Activated CD8-positive, alpha-beta memory T cell treated with anti-CD3 and anti-CD28 coated beads, Interleukin-2, amount 10 ng/mL, durations not matched to agents 7 days and 5 days (primary cell): ENCODE results near the gene SLC1A7. TPM values are rescaled to one million over a fixed set of nuclear protein-coding genes. Genes with fewer than 3 reads are reported as not detected.

Experiments
- ATAC-seq: fragments of 150-1000 bp; cut with Tn5 transposase; one replicate; pipeline ENCODE4 v1.10.0; 2021; ENCODE audit warnings: moderate library complexity
- CTCF ChIA-PET: fragments of 350-600 bp; sonication (Branson Sonifier 250); formaldehyde crosslinking; loops from one replicate; lab custom pipeline; 2021; ENCODE audit warnings: antibody characterized with exemption; lab: Charles Lee
- DNase-seq: peaks from one replicate; pipeline ENCODE4 v3.0.0-alpha.2; 2020
- H3K27ac Mint-ChIP-seq: one replicate; pipeline ENCODE4 v1.8.0; 2021; ENCODE audit warnings: mild to moderate bottlenecking, mixed read lengths
- H3K27me3 Mint-ChIP-seq: one replicate; pipeline ENCODE4 v1.8.0; 2021; ENCODE audit warnings: mixed read lengths
- H3K36me3 Mint-ChIP-seq: one replicate; pipeline ENCODE4 v1.8.0; 2021; ENCODE audit warnings: mild to moderate bottlenecking, mixed read lengths
- H3K4me1 Mint-ChIP-seq: one replicate; pipeline ENCODE4 v1.8.0; 2021; ENCODE audit warnings: mixed read lengths
- H3K4me3 Mint-ChIP-seq: one replicate; pipeline ENCODE4 v1.8.0; 2021; ENCODE audit warnings: mild to moderate bottlenecking, moderate library complexity, mixed read lengths
- H3K9me3 Mint-ChIP-seq: one replicate; pipeline ENCODE4 v1.8.0; 2022; ENCODE audit warnings: low read depth, mixed read lengths
- total RNA-seq, 2 experiments: library from RNA; stranded (reverse); gene quantifications; one replicate each; pipeline ENCODE4 v1.2.3, GENCODE V29; 2021

Gene SLC1A7
- total RNA-seq, 2 experiments from 2014 or later = not detected

DNA sequence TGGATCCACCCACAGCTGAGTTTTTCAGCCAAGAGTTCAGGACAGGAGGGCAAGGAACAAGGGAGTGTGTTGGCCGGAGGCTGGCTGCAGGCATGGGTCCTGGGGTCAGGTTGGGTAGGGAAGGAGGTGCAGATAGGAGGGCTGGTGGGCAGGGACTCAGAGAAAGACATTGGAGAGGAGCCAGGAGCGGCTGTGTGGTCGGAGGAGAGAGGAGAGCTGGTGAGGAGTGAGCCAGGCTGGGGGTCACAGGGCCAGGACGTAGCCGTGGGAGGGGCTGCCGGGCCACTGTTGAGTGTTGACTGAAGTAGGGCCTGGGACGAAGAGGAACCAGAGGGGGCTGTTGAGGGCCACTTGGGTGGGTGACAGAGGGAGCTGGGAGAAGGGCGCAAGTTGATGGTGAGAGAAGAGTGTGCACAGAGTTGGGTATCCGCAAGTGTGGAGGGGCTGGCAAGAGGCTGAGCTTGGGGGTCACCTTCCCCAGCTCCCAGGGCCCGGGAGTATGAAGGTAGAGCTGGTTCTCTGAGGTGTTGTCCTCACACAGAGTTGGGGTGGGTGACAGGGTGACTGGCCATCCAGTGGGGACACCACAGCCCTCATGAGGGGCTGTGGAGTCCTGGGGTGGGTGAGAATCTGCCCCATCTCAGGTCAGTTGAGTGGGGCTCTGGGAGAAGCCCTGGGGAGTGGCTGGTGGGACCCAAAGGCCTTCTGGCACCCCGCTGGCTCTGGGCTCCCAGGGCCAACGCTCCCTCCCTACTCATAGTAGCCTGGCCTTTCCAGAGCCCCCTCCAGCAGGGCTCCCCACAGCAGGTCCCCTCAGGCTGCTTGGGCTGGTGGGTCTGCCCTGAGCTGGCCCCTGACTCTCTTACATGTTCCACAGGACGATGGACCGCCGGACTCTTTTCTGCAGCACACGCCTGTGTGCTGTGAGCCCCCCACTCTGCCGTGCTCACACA lies 58.5 kb downstream of the SLC1A7 start:
- CTCF ChIA-PET = no interaction called here
- ATAC-seq (no peak), DNase-seq (no peak)
- no peak overlapping the region for H3K4me3 Mint-ChIP-seq
- no peaks in the 10 kb centered on the region for H3K27me3 Mint-ChIP-seq
- no peaks in the 10 kb centered on the region for H3K36me3 Mint-ChIP-seq
- no peaks in the 10 kb centered on the region for H3K9me3 Mint-ChIP-seq
- H3K27ac Mint-ChIP-seq = no peak overlapping the region
- H3K4me1 Mint-ChIP-seq = no peaks in the 10 kb centered on the region

- Mint-ChIP-seq H3K9me3 (no peaks in the 10 kb centered on the region), H3K27ac (no peak overlapping the region), H3K27me3 (no peaks in the 10 kb centered on the region), H3K4me1 (no peaks in the 10 kb centered on the region), H3K4me3 (no peak overlapping the region), H3K36me3 (no peaks in the 10 kb centered on the region)
- ATAC-seq (no peak), DNase-seq (no peak)
- CTCF ChIA-PET = no interaction called here
These were observed 59.5 kb downstream of the SLC1A7 start for GRCh38 chr1:53082826-53083455.

- Mint-ChIP-seq H3K27me3 (no peaks in the 10 kb centered on the region), H3K27ac (no peak overlapping the region), H3K4me3 (no peak overlapping the region), H3K9me3 (no peaks in the 10 kb centered on the region), H3K4me1 (no peaks in the 10 kb centered on the region), H3K36me3 (no peaks in the 10 kb centered on the region)
- CTCF ChIA-PET = no interaction called here
- ATAC-seq (no peak), DNase-seq (no peak)
These were observed 60.9 kb downstream of the SLC1A7 start for GRCh38 chr1:53081384-53082066.

DNA sequence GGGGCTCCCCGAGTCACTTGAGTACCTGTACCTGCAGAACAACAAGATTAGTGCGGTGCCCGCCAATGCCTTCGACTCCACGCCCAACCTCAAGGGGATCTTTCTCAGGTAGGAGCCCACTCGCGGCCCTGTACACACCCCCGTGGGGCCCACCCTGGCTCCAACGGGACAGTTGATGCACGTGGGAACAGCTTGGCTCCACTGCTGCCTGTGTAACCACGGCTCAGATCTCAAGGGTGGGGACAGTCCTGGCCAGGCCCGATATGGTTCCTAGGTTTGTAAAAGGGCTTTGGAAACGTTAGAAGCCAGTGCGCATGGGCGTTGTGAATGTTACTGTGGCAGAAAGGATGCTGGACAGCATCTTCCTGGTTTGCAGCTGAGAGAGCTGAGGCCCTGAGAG lies 61.7 kb downstream of the SLC1A7 start:
- ATAC-seq (peak; percentile 23), DNase-seq (no peak)
- no peak overlapping the region for H3K27ac Mint-ChIP-seq
- CTCF ChIA-PET = no interaction called here
- no peaks in the 10 kb centered on the region for H3K4me1 Mint-ChIP-seq
- H3K4me3 Mint-ChIP-seq = no peak overlapping the region
- H3K27me3 Mint-ChIP-seq = no peaks in the 10 kb centered on the region
- H3K9me3 Mint-ChIP-seq = no peaks in the 10 kb centered on the region
- H3K36me3 Mint-ChIP-seq = no peaks in the 10 kb centered on the region

GRCh38 chr1:53080041-53080440 lies 62.4 kb downstream of the SLC1A7 start:
- H3K4me3 Mint-ChIP-seq = no peak overlapping the region
- no peaks in the 10 kb centered on the region for H3K9me3 Mint-ChIP-seq
- H3K4me1 Mint-ChIP-seq = no peaks in the 10 kb centered on the region
- CTCF ChIA-PET = no interaction called here
- H3K27ac Mint-ChIP-seq = no peak overlapping the region
- no peak for DNase-seq
- H3K27me3 Mint-ChIP-seq = no peaks in the 10 kb centered on the region
- ATAC-seq = no peak
- H3K36me3 Mint-ChIP-seq = no peaks in the 10 kb centered on the region

GRCh38 chr1:53079251-53079650 lies 63.2 kb downstream of the SLC1A7 start:
- Mint-ChIP-seq H3K9me3 (no peaks in the 10 kb centered on the region), H3K27me3 (no peaks in the 10 kb centered on the region), H3K27ac (no peak overlapping the region), H3K4me1 (no peaks in the 10 kb centered on the region), H3K36me3 (no peaks in the 10 kb centered on the region), H3K4me3 (no peak overlapping the region)
- ATAC-seq (no peak), DNase-seq (no peak)
- CTCF ChIA-PET = no interaction called here

DNA sequence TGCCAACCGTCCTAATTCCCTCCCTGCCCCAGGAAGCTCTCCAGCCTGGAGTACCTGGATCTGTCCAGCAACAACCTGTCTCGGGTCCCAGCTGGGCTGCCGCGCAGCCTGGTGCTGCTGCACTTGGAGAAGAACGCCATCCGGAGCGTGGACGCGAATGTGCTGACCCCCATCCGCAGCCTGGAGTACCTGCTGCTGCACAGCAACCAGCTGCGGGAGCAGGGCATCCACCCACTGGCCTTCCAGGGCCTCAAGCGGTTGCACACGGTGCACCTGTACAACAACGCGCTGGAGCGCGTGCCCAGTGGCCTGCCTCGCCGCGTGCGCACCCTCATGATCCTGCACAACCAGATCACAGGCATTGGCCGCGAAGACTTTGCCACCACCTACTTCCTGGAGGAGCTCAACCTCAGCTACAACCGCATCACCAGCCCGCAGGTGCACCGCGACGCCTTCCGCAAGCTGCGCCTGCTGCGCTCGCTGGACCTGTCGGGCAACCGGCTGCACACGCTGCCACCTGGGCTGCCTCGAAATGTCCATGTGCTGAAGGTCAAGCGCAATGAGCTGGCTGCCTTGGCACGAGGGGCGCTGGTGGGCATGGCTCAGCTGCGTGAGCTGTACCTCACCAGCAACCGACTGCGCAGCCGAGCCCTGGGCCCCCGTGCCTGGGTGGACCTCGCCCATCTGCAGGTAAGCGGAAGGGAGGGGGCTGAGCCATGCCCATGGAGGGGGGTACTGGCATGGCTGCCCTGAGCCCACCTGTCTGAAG lies 63.9 kb downstream of the SLC1A7 start:
- DNase-seq (no peak), ATAC-seq (no peak)
- Mint-ChIP-seq H3K9me3 (no peaks in the 10 kb centered on the region), H3K36me3 (no peaks in the 10 kb centered on the region), H3K27me3 (no peaks in the 10 kb centered on the region), H3K27ac (no peak overlapping the region), H3K4me3 (no peak overlapping the region), H3K4me1 (no peaks in the 10 kb centered on the region)
- CTCF ChIA-PET = no interaction called here

DNA sequence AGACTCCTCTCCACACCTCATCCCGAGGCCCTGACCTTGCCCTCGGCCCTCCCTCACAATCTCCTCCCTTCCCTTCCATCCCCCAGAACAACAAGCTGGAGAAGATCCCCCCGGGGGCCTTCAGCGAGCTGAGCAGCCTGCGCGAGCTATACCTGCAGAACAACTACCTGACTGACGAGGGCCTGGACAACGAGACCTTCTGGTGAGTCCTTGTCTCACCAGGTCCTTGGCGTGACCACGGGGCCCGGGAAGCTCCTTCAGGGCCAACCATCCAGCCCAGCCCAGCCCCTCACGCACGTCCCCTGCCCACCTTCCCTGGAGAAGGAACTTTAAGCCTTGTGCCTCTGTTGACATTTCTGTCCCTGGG lies 64.9 kb downstream of the SLC1A7 start:
- Mint-ChIP-seq H3K36me3 (no peaks in the 10 kb centered on the region), H3K4me1 (no peaks in the 10 kb centered on the region), H3K27me3 (no peaks in the 10 kb centered on the region), H3K27ac (no peak overlapping the region), H3K4me3 (no peak overlapping the region), H3K9me3 (no peaks in the 10 kb centered on the region)
- no peak for ATAC-seq
- no peak for DNase-seq
- CTCF ChIA-PET = no interaction called here

- no peaks in the 10 kb centered on the region for H3K36me3 Mint-ChIP-seq
- H3K9me3 Mint-ChIP-seq = no peaks in the 10 kb centered on the region
- no peak overlapping the region for H3K27ac Mint-ChIP-seq
- no peaks in the 10 kb centered on the region for H3K4me1 Mint-ChIP-seq
- CTCF ChIA-PET = no interaction called here
- H3K4me3 Mint-ChIP-seq = no peak overlapping the region
- ATAC-seq = no peak
- no peak for DNase-seq
- H3K27me3 Mint-ChIP-seq = no peaks in the 10 kb centered on the region
These were observed 65.5 kb downstream of the SLC1A7 start for GRCh38 chr1:53076721-53077598.

DNA sequence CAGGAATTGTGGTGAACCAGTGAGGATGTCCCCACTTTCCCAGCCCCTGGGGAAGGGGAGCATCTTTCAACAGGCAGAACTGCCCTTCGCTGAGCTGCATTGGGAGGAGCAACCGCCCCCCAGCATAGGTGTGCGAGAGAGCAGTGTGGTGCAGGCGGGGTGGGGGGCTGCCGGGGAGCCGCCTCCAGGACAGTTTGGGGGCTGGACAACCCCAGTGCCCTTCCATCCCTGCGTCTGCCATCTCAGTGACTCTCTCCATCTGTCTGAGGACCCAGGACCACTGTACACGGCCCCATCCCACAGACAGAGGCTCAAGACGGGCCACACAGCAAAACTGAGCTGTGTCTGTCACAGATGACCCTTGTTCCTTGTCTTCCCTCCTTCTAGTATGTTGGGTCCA lies 66.3 kb downstream of the SLC1A7 start:
- H3K4me1 Mint-ChIP-seq = no peaks in the 10 kb centered on the region
- CTCF ChIA-PET = interaction anchor here (1.6 kb wide), 1 partner anchor 11 kb away, joined by 3 read pairs; no protein-coding TSS in a partner anchor
- ATAC-seq (no peak), DNase-seq (no peak)
- H3K4me3 Mint-ChIP-seq = no peak overlapping the region
- no peaks in the 10 kb centered on the region for H3K27me3 Mint-ChIP-seq
- no peaks in the 10 kb centered on the region for H3K36me3 Mint-ChIP-seq
- no peak overlapping the region for H3K27ac Mint-ChIP-seq
- H3K9me3 Mint-ChIP-seq = no peaks in the 10 kb centered on the region

DNA sequence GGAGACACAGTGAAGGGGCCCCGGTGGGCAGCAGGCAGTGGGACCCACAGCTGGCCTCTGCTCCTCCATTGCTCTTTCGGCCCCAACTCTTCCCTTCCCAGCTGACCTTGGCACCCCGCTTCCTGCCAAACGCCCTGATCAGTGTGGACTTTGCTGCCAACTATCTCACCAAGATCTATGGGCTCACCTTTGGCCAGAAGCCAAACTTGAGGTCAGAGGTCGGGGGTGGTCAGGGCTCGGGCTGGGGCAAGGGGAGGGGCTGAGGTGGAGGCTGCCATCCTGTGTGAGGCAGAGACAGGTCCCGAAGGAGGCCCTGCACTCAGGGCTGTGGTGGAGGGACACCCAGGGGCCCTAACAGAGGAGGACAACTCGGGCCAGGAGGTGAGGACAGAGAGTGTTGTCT lies 66.7 kb downstream of the SLC1A7 start:
- DNase-seq (no peak), ATAC-seq (no peak)
- Mint-ChIP-seq H3K4me3 (no peak overlapping the region), H3K36me3 (no peaks in the 10 kb centered on the region), H3K9me3 (no peaks in the 10 kb centered on the region), H3K4me1 (no peaks in the 10 kb centered on the region), H3K27ac (no peak overlapping the region), H3K27me3 (no peaks in the 10 kb centered on the region)
- CTCF ChIA-PET = interaction anchor here (1.6 kb wide), 1 partner anchor 11 kb away, joined by 3 read pairs; no protein-coding TSS in a partner anchor

GRCh38 chr1:53075206-53075605 lies 67.2 kb downstream of the SLC1A7 start:
- no peaks in the 10 kb centered on the region for H3K36me3 Mint-ChIP-seq
- H3K4me1 Mint-ChIP-seq = no peaks in the 10 kb centered on the region
- no peak for DNase-seq
- H3K27ac Mint-ChIP-seq = no peak overlapping the region
- no peak overlapping the region for H3K4me3 Mint-ChIP-seq
- no peak for ATAC-seq
- H3K27me3 Mint-ChIP-seq = no peaks in the 10 kb centered on the region
- CTCF ChIA-PET = interaction anchor here (1.6 kb wide), 1 partner anchor 10 kb away, joined by 3 read pairs; no protein-coding TSS in a partner anchor
- H3K9me3 Mint-ChIP-seq = no peaks in the 10 kb centered on the region
